NCI-H2029 (cell line): ENCODE measurements around the gene KLHL13.
"Not testable (repeated sequence)": the region's sequence is repeated elsewhere in the genome, so short reads cannot be mapped to it uniquely, and the experiment has no call there.

Experiments
- DNase-seq: peaks from one replicate; lab custom pipeline; 2025; lab: John Stamatoyannopoulos, UW

The KLHL13 gene

DNA sequence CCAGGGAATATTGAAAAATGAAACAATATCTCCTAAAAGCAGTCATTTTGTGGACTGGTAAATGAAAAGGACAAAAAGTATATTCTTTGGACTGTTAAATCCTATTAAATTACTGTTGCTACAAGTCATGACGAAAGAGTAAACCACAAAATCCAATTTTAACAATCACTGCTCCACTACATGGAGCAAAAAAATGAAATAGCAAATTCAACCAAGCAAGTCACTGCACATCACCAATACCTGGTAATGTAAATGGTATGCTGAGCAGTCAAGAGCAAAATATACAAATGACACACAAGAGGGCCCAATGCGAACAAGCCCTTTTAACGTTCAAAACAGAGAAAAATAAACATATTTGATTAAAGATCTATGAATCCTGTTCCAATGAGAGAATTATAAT lies 126.2 kb downstream of the KLHL13 start:
- no peak for DNase-seq

GRCh38 chrX:117989512-117989911 lies 127.1 kb downstream of the KLHL13 start:
- DNase-seq, result no peak

- no peak for DNase-seq
These were observed 129.2 kb downstream of the KLHL13 start for GRCh38 chrX:117987373-117987772.

- no peak for DNase-seq
These were observed 131.4 kb downstream of the KLHL13 start for GRCh38 chrX:117985241-117985640.

- DNase-seq, result no peak
These were observed 133.8 kb downstream of the KLHL13 start for GRCh38 chrX:117982694-117983392.

- no peak for DNase-seq
These were observed 138.2 kb downstream of the KLHL13 start for GRCh38 chrX:117978402-117978801.

GRCh38 chrX:117977526-117977925 lies 139.1 kb downstream of the KLHL13 start:
- no peak for DNase-seq

GRCh38 chrX:117973110-117973807 lies 143.4 kb downstream of the KLHL13 start:
- no peak for DNase-seq

DNA sequence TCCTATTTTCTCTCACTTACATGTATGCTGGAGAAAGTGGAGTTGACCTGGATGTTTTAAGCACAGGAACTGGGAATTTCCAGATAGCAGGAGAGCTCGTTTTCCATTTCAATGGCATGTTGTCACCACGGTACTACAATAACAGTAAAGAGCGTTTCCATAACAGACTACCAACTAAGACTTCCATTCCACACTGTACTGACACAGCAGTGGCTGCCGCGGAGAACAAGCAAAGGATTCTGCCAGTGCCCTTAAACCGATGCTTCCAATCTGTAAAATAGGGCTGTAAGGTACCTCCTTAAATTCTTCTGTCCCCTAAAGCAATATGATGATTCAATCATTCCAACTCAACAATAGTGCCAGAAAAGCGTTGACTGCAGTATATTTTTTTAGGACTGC lies 143.9 kb downstream of the KLHL13 start:
- DNase-seq, result no peak

DNA sequence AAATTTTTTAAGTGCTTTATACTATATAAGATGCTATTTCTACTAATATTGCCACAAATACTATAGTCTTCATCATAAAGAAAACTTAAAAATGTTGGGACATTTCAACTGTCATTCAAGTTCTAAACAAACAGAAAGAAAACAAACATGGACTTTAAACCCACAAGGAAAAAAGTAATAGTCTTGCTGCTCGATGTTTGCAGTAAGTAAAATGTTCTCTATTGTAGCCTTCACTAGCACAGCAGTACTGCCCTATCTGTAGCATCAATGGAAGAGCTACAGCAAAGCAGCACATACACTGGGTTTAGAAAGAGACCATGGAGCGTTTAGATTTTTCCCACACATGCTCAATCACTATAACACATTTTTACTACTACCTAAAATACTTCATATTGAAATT lies 146.8 kb downstream of the KLHL13 start:
- DNase-seq, result no peak

- no peak for DNase-seq
These were observed 147.3 kb downstream of the KLHL13 start for GRCh38 chrX:117969328-117969727.

DNA sequence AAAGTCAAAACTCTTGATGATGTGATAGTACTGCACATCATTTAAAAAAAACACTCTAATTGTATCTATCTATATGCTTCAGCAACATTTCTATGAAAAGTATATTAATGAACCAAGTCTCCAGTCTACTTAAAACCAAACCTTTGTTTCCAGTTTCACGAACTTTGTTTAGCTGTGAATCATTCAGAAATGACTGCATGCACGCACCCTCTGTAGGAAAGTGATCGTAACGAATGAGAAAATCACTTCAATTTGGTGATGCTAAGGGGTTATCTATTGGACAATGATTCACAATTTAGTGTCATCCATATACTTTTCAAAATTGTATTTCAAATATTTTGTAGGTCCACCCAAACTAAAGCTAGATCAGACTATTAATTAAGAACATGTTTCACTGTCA lies 157.6 kb downstream of the KLHL13 start:
- DNase-seq, result no peak

- DNase-seq, result no peak
These were observed 159.5 kb downstream of the KLHL13 start for GRCh38 chrX:117957128-117957527.

DNA sequence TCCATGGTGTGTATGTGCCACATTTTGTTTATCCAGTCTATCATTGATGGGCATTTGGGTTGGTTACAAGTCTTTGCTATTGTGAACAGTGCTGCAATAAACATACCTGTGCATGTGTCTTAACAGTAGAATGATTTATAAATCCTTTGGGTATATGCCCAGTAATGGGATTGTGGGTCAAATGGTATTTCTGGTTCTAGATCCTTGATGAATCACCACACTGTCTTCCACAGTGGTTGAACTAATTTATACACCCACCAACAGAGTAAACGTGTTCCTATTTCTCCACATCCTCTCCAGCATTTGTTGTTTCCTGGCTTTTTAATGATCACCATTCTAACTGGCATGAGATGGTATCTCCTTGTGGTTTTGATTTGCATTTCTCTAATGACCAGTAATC lies 177.3 kb downstream of the KLHL13 start:
- DNase-seq, result not testable (repeated sequence)

DNA sequence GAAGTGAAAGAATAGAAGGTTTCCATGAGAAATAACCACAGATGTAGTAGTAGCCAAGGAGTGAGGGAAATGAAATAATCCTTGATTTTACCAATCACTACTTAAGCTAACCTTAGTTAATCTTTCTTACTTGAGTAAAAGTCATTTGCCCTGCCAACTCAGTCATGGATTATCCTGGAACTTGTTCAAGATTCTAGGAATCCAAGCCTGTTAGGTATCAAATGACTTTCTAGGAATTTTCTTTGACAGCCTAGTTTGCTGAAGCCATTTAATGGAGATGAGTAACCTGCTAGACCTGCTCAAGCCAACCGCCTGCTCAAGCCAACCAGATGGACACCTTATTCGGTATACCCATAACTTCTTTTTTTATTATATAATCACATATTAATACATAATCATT lies 180.5 kb downstream of the KLHL13 start:
- no peak for DNase-seq

DNA sequence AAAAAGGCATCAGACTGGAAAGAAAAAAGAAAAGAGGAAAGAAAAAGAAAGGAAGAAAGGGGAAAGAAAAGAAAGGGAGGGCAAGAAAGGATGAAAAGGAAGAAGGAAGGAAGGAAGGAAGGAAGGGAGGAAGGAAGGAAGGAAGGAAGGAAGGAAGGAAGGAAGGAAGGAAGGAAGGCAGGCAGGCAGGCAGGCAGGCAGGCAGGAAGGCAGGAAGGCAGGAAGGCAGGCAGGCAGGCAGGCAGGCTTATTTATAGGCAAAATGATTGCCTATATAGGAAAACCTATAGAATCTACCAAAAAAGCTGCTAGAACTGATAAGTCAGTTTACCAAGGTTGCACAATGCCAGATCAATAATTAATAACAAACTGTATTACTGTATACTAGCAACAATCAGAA lies 186.5 kb downstream of the KLHL13 start:
- not testable (repeated sequence) for DNase-seq

- DNase-seq, result no peak
These were observed 196.9 kb downstream of the KLHL13 start for GRCh38 chrX:117919755-117920154.

DNA sequence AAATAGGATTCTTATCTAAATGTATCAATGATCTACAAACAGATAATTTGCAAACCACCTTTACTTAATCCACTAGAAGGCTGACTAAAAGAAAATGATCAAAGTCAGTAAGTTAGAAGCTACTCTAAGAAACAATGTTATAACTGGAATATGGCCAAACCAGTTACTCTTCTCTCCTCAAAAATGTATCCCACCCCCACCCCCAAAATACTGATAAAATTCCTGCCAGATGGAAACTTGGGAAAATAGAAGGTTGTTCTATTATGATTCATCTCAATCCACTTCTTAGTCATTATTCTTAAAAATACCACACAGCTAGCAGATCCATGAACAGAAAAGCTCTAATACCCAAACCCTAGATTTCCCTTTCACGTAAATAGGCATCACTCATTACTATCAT lies 206.4 kb downstream of the KLHL13 start:
- DNase-seq, result no peak

- DNase-seq, result no peak
These were observed 218.4 kb downstream of the KLHL13 start for GRCh38 chrX:117898226-117898625.

- no peak for DNase-seq
These were observed 221.2 kb downstream of the KLHL13 start for GRCh38 chrX:117895418-117895817.

DNA sequence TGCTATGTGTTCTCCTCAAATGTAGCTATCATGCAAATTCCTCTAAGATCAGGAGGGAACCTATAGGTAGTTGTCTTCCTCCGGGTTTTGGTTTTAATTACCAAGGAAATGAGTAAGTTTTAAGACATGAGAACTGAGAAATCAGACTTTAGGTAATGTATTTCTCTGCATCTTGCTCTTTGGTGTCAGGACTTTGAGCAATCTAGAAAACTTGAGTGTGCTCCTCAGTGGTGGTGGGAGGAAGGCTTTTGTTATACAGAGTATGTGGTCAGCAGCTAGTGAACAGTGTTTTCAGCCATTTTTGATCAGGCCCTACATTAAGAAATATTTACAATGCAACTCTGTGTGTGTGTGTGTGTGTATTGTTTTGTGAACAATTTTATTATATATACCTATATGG lies 224.1 kb downstream of the KLHL13 start:
- DNase-seq, result no peak

DNA sequence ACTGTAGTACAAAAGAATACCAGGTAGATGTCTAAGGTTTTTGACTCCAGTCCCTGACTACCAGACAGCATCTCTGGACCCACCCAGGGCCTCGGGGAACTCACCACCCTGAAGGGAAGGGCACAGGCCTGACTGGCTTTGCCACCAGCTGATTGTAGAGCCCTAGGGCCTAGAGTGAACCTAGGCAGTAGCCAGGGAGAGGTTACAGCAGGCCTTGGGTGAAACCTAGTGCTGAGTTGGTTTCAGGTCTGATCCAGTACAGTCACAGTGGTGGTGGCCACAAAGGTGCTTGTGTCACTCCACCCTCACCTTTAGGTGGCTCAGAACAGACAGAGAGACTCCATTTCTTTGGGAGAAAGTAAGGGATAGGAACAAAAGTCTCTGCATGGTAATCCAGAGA lies 244.8 kb downstream of the KLHL13 start:
- no peak for DNase-seq

DNA sequence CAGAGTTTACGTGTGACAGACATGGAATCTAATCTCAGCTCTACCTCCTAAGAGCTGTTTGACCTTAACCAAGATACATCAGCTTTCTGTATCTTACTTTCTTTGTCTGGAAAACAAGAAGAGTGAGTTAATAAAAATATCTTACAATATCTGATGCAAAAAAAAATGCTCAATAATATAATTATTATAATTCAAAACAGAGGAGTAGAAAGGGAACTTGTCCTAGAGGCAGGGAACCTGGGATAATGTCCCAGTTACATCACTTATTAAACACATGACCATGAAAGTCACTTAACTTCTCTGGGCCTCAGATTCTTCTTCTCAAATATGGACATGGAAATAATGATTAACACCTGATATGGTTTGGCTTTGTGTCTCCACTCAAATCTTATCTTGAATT lies 256.1 kb downstream of the KLHL13 start:
- DNase-seq, result no peak

- DNase-seq, result no peak
These were observed 261.8 kb downstream of the KLHL13 start for GRCh38 chrX:117854806-117855205.
